Iris pigment epithelial cell (primary cell): ENCODE measurements around the gene FNDC3B.

ENCODE experiments used
- DNase-seq: peaks from one replicate; pipeline ENCODE4 v3.0.0-alpha.2; 2011; ENCODE audit warnings: low read depth

The FNDC3B gene

DNA sequence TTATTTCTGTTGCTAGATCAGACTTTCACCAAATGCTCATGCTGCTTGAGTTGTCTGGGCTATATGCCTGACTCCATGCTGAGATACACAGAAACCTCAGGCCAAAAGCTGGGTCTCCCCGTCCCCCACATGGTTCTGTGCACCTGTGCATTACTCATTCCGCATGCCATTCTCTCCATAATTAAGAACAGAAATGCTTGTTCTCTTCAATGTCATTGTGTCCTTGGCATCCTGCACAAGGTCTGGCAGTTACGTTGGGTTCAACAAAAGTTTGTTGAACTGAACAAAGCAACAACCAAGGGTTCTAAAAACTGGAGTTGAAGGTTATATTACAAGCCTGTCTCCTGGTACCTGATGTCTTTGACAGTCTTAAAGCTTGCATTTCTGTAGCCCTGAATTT, 177.5 kb downstream of the FNDC3B start:
- no peak for DNase-seq

DNA sequence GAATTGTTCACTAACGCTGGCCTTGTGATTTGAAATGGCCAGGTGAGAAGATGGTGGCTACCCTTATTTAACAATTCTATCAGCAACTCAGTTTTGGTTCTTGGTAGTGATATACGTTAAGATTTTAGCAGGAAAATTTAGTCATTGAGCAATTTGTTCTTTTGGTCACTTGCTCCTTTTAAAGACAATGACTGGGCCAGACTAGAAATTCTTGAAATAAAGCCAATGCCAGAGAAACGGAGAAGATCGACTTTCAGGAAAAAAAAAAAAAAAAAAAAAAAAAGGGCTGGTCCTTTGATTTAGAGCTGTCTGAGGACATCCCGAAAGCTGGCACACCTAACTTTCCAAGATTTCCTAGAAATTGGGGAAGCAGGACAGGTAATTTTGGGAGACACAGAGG, 178.5 kb downstream of the FNDC3B start:
- DNase-seq = peak; percentile 42

- peak; percentile 31 for DNase-seq
These were observed 179.3 kb downstream of the FNDC3B start for GRCh38 chr3:172218350-172219323.

DNA sequence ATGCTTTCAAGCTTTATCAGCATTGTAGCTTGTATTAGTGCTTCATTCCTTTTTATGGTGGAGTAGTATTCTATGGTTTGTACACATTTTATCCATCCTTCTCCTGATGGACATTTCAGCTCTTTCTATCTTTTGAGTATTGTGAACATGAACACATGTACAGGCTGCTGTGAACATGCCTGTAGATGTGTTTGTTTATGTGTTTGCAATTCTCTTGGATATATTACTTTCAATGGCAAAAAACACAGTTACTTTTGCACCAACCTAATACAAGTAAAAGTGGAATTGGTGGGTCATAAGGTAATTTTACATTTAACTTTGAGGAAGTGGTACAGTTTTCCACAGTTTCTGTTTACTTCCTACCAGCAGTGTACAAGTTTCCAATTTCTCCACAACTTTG, 180.4 kb downstream of the FNDC3B start:
- DNase-seq = no peak

DNA sequence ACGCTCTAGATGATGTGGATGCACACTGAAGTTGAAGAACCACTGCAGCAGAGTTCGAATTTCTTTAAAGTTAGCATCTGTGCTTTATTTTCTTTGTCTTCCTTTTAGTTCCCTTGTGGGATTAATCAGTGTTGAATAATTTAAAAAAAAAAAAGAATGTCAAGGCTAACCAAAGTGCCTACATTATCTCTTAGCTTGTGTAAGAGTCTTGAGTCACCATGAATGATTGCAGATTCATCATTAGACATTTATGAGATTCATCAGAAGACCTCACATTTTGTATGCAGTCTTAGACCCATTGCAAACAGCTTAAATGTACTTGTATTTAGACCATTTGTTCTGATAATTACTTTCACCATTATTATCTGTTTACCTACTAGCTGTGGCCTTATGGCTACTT, 182.2 kb downstream of the FNDC3B start:
- DNase-seq = peak; percentile 87

GRCh38 chr3:172222478-172223071, 183.2 kb downstream of the FNDC3B start:
- DNase-seq = no peak

DNA sequence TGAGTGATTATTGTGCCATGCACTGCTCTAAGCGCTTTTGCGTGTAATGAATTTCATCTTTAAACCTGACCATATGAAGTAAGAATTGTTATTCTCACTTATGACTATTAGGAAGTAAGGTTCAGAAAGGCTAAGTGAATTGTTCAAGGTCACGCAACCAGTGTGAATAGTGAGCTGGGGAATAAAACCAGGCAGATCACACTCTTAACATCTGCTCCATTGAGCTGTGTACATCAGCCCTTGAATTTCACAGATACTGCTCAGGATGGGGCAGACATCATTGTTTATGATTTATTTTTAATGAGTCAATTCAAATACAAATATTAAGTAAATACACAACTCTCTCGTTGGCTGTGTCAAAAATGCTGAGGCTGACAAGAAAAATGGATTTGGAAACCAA, 184.5 kb downstream of the FNDC3B start:
- peak; percentile 21 for DNase-seq

GRCh38 chr3:172224560-172225214, 185.3 kb downstream of the FNDC3B start:
- DNase-seq = no peak

- no peak for DNase-seq
These were observed 185.9 kb downstream of the FNDC3B start for GRCh38 chr3:172225215-172225707.

DNA sequence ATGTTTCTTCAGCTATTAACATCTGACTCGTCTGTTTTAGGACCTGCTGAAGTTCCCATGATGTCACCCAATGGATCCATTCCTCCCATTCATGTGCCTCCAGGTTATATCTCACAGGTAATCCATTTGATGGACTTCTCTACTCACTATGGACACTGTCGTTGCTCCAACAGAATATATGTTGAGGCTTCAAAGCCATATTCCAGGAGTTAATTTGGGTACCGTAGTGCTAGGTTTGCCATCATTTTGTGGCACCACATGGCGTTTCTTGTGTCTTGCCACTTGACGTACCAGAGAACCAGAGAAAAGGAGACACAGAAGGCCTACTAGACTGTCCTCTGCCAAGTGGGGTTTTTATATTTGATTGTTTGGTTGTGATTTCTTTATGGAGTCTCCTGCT, 187.5 kb downstream of the FNDC3B start:
- no peak for DNase-seq

- no peak for DNase-seq
These were observed 188.1 kb downstream of the FNDC3B start for GRCh38 chr3:172227340-172228035.

DNA sequence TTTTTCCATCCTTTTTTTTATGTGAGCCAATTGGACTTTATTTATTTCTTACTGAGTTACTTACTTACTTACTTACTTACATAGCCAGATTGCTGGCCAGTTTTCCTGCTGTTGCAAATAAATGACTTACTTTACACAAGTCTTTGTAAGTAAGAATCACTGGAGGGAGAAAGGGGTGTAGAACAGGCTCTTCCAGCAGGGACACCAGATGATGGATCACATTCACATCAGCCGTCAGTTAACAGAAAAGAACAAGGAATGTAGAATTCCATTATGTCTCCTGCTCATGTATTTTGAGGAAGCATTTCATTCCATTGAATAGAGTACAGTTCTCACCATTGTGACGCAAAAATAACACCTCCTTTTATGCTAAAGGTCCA, 188.6 kb downstream of the FNDC3B start:
- DNase-seq = no peak

GRCh38 chr3:172229462-172229861, 190.1 kb downstream of the FNDC3B start:
- no peak for DNase-seq

DNA sequence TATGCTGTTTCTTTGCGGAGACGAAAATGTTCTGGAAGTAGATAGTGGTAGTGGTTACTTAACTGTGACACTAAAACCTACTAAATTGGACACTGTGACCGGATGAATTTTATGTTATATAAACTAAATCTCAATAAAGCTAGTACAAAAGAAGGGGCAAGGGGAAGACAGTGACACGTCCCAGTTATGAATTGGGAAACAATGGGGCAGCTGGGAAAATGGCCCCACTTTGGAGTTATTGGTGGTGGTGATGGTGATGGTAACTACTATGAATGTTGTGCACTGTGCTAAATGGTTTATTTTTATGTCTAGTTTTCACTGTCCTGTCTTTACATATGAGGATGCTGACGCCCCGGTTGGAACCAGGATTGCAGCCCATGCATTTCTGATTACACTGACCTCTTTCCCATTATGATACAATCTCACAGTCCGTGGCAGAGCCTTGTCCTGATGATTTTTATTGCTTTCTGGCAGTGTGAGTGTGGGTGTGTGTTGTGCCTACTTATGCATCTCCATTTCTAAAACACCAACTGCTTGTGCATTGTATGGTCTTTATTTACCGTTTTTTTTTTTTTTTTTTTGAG, 192.0 kb downstream of the FNDC3B start:
- no peak for DNase-seq

DNA sequence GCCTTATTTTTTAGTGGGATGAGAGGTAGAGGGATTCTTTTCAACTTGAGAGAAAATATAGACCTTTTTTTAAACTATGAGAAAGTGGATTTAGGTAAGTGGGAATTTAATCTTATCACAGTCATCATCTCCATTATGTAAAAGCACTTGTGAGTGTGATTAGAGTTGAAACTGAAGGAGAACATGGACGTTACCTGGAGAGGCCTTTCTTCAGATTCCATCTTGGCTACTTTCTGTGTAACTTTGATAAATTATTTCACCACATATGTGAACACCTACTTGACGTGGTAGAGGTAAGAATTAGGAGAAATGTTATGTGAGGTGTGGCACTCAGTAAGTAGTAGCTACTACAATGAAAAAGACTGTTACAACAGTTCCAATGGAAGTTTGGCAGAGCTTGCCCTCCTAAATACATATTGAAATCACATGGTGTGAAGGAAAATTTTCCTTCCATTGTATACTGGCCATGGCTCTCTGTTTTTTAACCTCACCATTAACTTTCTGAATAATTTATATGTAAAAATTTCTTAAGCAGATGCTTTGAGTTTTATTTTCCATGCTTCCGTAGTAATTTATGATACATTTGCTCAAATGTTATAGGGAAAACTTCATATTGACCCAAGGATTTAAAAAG, 193.3 kb downstream of the FNDC3B start:
- DNase-seq = no peak

DNA sequence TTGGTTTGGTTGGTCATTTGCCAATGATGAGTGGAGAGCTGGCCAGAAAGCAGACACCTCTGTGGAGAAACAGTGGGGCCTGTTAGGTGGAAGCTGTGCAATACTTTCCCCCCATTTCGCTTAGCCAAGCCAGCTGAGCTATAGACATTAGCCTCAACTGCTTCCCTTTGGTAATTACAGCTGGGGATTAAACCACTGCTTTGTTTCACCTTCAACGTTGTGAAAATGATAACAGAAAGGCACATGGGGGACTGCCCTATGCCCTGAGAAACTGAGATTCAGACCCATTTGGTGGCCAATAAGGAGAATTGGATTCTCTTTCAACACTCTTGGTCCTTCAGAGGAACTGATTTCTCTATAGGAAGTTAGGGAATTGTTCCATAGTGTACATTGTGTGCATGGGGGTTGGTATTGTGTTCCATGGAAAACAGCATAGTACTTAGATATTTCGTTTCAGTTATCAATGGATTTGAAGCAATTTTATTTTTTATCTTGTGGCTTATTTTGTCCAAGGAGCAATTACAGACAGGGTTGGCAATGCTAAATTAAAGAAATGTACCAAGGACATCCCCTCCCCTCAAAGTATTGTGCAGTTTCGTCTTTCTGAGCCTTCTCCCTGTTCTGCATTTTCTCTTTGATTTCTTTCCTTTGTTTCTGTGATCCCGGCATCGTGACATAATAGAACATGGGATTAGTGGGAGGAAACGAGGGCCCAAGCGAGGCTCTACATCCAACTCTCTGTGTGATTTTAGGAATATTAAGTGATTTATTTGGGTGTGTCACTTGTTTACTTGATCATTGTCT, 194.3 kb downstream of the FNDC3B start:
- DNase-seq = no peak

- DNase-seq = no peak
These were observed 196.3 kb downstream of the FNDC3B start for GRCh38 chr3:172235698-172236097.

DNA sequence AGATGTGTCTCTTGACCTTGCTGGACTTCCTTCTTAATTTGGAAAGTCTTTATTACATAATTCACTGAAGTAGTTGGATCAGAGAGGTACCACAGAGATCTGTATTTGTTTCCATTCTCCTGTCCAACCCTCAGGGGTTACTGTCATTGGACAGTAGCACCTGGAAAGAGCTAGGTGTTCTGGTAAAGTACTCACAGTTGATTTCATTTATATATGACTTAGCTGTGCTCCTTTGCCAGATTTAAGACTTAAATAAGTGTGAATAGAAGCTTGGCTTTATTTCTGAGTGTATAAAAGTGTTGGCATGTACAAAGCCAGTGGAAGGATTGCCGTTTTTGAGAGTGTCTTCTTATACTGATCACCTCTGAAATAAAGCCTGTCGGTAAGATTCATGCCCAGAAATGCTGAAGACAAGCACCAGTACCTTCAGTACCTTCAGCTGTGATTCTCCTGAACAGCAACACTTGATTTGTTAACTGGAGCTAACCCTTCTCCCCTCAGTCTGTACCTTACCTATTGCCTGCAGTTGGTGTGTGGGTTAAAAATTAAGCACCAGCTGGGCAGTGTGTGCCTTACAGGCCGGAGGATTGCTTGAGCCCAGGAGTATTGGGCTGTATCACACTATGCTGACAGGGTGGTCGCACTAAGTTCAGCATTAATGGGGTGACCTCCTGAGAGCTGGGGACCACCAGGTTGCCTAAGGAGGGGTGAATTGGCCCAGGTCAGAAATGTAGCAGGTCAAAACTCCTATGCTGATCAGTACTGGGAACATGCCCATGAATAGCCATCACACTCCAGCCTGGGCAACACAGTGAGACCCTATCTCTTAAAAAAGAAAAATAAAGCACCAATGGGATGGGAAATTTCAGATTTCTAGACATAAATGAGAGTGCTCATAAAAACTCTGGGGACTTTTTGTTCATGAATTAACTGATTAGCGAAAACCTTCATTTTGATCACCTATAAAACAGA, 197.7 kb downstream of the FNDC3B start:
- no peak for DNase-seq

- no peak for DNase-seq
These were observed 198.8 kb downstream of the FNDC3B start for GRCh38 chr3:172238188-172238587.
